ENCODE results near the gene ATG3.
"Not testable (repeated sequence)": the region's sequence is repeated elsewhere in the genome, so short reads cannot be mapped to it uniquely, and the experiment has no call there.

GRCh38 chr3:112494448-112494767 lies 67.4 kb downstream of the ATG3 start:
- TF ChIP-seq EZH2 (IDR thresholded peaks at IDR 0.05; ENCODE audit: low read length, unreplicated experiment); CTCF (conservative IDR thresholded peaks at IDR 0.05; ENCODE audit: low read depth, low read length): not testable (repeated sequence)

Data from PC-3 (cell line).